Measurements from ENCODE around the gene GAD2.

Gene GAD2

DNA sequence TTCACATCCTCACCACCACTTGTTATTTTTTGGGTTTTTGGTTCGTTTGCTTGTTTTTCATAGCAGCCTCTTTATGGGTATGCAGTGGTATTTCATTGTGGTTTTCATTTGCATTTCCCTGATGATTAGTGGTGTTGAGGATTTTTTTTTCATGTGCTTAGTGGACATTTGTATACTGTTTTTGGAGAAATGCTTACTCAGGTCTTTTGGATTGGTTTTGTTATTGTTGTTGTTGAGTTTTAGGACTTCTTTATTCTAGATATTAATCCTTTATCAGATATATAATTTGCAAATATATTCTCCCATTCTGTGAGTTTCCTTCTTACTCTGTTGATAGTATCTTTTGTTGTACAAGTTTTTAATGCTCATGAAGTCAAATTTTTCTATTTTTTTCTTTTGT lies 42.8 kb downstream of the GAD2 start:
- Histone ChIP-seq H2AFZ (ENCODE audit: low read depth, low read length) (no peak overlapping the region), H3K36me3 (replicated peaks; ENCODE audit: low read depth, low read length) (no peaks in the 10 kb centered on the region), H4K20me1 (ENCODE audit: insufficient read depth, low read length) (no peaks in the 10 kb centered on the region), H3K4me3 (ENCODE audit: low read length) (no peak overlapping the region), H3K9me3 (ENCODE audit: insufficient read depth, low read length) (no peaks in the 10 kb centered on the region), H3K4me1 (ENCODE audit: low read length) (no peaks in the 10 kb centered on the region), H3K79me2 (ENCODE audit: low read length) (no peaks in the 10 kb centered on the region), H3K4me2 (ENCODE audit: low read length) (no peak overlapping the region), H3K27ac (ENCODE audit: low read length) (no peak overlapping the region), H3K9ac (ENCODE audit: low read length) (no peak overlapping the region), H3K27me3 (ENCODE audit: low read depth, low read length) (peaks cover 4% of the 10 kb centered on the region; the same call in 1 of the 2 replicates)
- no peak for TF ChIP-seq EZH2phosphoT487 (IDR thresholded peaks at IDR 0.05; ENCODE audit: low read depth)
- TF ChIP-seq, protein P1, sequence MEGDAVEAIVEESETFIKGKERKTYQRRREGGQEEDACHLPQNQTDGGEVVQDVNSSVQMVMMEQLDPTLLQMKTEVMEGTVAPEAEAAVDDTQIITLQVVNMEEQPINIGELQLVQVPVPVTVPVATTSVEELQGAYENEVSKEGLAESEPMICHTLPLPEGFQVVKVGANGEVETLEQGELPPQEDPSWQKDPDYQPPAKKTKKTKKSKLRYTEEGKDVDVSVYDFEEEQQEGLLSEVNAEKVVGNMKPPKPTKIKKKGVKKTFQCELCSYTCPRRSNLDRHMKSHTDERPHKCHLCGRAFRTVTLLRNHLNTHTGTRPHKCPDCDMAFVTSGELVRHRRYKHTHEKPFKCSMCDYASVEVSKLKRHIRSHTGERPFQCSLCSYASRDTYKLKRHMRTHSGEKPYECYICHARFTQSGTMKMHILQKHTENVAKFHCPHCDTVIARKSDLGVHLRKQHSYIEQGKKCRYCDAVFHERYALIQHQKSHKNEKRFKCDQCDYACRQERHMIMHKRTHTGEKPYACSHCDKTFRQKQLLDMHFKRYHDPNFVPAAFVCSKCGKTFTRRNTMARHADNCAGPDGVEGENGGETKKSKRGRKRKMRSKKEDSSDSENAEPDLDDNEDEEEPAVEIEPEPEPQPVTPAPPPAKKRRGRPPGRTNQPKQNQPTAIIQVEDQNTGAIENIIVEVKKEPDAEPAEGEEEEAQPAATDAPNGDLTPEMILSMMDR (IDR thresholded peaks at IDR 0.05; ENCODE audit: low read depth, low read length), result no peak

DNA sequence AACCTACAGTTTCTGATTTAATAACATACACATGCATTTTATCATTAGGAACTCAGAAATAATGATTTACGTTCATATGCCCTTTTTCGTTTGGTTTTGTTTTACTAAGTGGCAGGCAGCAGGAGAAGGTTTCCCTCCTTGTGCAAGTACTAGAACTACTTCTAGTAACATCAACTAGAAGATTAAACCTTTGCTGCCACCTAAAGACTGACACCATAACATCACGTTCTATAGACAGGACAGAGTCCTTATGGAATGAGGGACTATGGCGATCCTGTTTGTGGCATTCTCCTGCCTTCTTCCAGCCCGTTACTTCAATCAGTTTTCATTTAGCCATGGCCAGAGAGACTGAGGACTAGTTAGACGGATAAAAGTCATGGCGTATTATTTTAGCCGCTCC lies 53.2 kb downstream of the GAD2 start:
- Histone ChIP-seq H3K4me3 (ENCODE audit: low read length) (no peak overlapping the region), H3K79me2 (ENCODE audit: low read length) (no peaks in the 10 kb centered on the region), H3K9me3 (ENCODE audit: insufficient read depth, low read length) (no peaks in the 10 kb centered on the region), H3K36me3 (replicated peaks; ENCODE audit: low read depth, low read length) (no peaks in the 10 kb centered on the region), H3K4me1 (ENCODE audit: low read length) (no peaks in the 10 kb centered on the region), H3K27ac (ENCODE audit: low read length) (no peak overlapping the region), H4K20me1 (ENCODE audit: insufficient read depth, low read length) (no peaks in the 10 kb centered on the region), H2AFZ (ENCODE audit: low read depth, low read length) (no peak overlapping the region), H3K27me3 (ENCODE audit: low read depth, low read length) (0 out of 2 replicates have a peak, but pooled peaks cover 4% of the 10 kb centered on the region), H3K9ac (ENCODE audit: low read length) (no peak overlapping the region), H3K4me2 (ENCODE audit: low read length) (no peak overlapping the region)
- TF ChIP-seq, protein P1 (IDR thresholded peaks at IDR 0.05; ENCODE audit: low read depth, low read length), result peak; percentile 59
- TF ChIP-seq EZH2phosphoT487 (IDR thresholded peaks at IDR 0.05; ENCODE audit: low read depth), result no peak

DNA sequence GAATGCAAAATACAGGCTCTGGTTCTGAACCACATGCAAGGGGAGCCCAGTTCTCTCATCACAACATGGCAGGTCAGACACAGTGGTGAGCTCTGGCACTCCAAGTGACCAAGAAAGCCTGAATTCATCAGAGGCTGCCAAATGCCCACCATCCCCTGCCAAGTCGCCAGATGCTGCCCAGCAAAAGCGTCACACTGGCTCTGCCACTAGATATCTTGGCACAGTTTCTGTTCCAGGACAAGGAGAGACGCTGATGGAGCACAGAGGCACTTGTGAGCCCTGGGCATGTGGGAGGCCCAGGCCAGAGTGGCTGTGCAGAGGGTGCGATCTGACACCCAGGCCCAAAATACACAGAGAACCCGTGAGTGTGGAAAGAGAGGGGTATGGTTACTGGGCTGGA lies 57.8 kb downstream of the GAD2 start:
- Histone ChIP-seq H3K9me3 (ENCODE audit: insufficient read depth, low read length) (no peaks in the 10 kb centered on the region), H4K20me1 (ENCODE audit: insufficient read depth, low read length) (no peaks in the 10 kb centered on the region), H3K4me1 (ENCODE audit: low read length) (no peaks in the 10 kb centered on the region), H3K9ac (ENCODE audit: low read length) (no peak overlapping the region), H3K36me3 (replicated peaks; ENCODE audit: low read depth, low read length) (no peaks in the 10 kb centered on the region), H3K27me3 (ENCODE audit: low read depth, low read length) (no peaks in the 10 kb centered on the region), H2AFZ (ENCODE audit: low read depth, low read length) (no peak overlapping the region), H3K4me3 (ENCODE audit: low read length) (no peak overlapping the region), H3K79me2 (ENCODE audit: low read length) (no peaks in the 10 kb centered on the region), H3K27ac (ENCODE audit: low read length) (no peak overlapping the region), H3K4me2 (ENCODE audit: low read length) (no peak overlapping the region)
- TF ChIP-seq, protein P1 (IDR thresholded peaks at IDR 0.05; ENCODE audit: low read depth, low read length), result no peak
- TF ChIP-seq EZH2phosphoT487 (IDR thresholded peaks at IDR 0.05; ENCODE audit: low read depth), result no peak

DNA sequence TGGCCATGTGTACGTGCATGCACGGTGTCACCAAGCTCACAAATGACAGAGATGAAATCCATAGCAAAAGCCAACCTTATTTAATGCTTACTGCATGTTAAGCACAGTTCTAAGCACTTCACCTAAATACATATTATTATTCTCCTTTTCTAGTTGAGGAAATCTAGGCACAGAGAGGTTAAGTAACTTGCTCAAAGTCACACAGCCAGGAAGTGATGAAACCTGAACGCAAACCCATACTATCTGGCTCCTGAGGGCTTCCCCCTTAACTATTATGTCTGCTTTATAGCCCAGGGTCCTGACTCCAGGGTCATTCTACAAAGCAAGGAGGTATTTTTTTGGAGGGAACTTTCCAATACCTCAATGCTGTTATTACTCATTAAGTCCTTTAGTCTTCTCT lies 61.7 kb downstream of the GAD2 start:
- no peaks in the 10 kb centered on the region for H3K4me1 ChIP-seq (ENCODE audit: low read length)

More for the DNA sequence above, 61.7 kb downstream of the GAD2 start:
- no peak for TF ChIP-seq EZH2phosphoT487 (IDR thresholded peaks at IDR 0.05; ENCODE audit: low read depth)
- TF ChIP-seq, protein P1 (IDR thresholded peaks at IDR 0.05; ENCODE audit: low read depth, low read length), result no peak
- no peaks in the 10 kb centered on the region for H3K79me2 ChIP-seq (ENCODE audit: low read length)
- no peak overlapping the region for H2AFZ ChIP-seq (ENCODE audit: low read depth, low read length)
- no peaks in the 10 kb centered on the region for H3K36me3 ChIP-seq (replicated peaks; ENCODE audit: low read depth, low read length)
- H3K4me2 ChIP-seq (ENCODE audit: low read length), result no peak overlapping the region
- H3K27ac ChIP-seq (ENCODE audit: low read length), result no peak overlapping the region
- H4K20me1 ChIP-seq (ENCODE audit: insufficient read depth, low read length), result no peaks in the 10 kb centered on the region
- no peak overlapping the region for H3K9ac ChIP-seq (ENCODE audit: low read length)
- H3K27me3 ChIP-seq (ENCODE audit: low read depth, low read length), result 0 out of 2 replicates have a peak, but pooled peaks cover 4% of the 10 kb centered on the region
- no peaks in the 10 kb centered on the region for H3K9me3 ChIP-seq (ENCODE audit: insufficient read depth, low read length)
- H3K4me3 ChIP-seq (ENCODE audit: low read length), result no peak overlapping the region
